Stimulated activated CD4-positive, alpha-beta T cell treated with anti-CD3 and anti-CD28 coated beads, Interleukin-4, amount 100 ng/mL, for 4 hours (primary cell): ENCODE results near the gene TRIM69.
A peak's percentile ranks its signal among the peaks of the same experiment; 100 is the strongest.
"Not testable (repeated sequence)": the region's sequence is repeated elsewhere in the genome, so short reads cannot be mapped to it uniquely, and the experiment has no call there.

Experiments
- DNase-seq, 2 experiments: peaks; one replicate each; pipeline ENCODE4 v3.0.0-alpha.2; 2020

TRIM69 gene

GRCh38 chr15:44716983-44717602, 19.2 kb upstream of the TRIM69 start:
- no peak for DNase-seq

- no peak for DNase-seq
These were observed 18.0 kb upstream of the TRIM69 start for GRCh38 chr15:44718180-44718926.

DNA sequence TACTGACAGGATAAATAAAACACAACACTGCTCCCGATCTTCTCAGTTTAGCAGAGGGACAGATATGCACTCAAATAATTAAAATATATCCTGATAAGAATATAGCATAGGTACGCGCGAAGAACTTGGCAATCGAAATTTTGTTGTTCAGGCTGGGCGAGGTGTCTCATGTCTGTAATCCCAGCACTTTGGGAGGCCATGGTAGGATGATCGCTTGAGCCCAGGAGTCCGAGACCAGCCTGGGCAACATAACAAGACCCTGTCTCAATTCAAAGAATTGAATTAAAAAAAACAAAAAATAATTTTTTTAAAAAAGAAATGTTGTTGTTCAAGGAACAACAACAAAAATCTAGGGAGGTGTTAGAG, 17.4 kb upstream of the TRIM69 start:
- DNase-seq = no peak

GRCh38 chr15:44719293-44719999, 16.9 kb upstream of the TRIM69 start:
- peak; percentile 51 to 56 for DNase-seq

DNA sequence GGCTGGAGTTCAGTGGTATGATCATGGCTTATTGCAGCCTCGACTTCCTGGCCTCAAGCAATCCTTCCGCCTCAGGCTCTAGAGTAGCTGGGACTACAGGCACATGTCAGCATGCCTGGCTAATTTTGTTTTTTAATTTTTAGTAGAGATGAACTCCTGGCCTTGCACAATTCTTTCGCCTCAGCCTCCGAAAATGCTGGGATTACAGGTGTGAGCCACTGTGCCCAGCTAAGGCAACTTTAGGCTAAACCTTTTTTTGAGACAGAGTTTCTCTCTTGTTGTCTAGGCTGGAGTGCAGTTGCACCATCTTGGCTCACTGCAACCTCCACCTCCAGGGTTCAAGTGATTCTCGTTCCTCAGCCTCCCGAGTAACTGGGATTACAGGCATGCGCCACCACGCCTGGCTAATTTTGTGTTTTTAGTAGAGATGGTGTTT, 16.3 kb upstream of the TRIM69 start:
- not testable (repeated sequence) for DNase-seq

DNA sequence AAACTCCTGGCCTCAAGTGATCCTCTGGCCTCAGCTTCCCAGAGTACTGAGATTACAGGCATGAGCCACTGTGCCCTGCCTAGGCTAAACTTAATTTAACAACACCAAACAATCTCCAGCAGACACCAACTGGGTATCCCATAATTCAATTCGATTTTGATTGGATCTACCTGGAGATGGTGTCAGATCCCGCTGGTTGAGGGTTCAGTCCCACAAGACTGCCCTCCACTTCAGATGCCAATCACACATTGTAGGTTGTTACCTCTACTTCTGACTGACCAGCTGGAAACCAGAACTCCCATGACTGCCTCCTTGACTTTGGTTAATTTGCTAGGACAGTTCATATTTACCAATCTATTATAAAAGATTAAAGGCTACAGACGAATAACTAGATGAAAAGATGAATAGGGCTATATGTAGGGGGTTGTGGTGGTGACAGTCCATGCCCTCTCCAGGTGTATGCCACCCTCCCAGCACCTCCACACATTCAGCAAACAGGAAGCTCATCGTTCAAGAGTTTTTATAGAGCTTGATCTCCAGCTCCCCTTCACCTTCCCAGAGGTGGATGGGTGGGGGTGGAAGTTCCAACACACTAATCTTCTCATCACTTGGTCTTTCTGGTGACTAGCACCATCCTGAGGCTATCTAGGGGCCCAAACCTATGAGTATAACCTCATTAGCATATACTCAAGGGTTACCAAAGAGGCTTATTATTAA, 15.7 kb upstream of the TRIM69 start:
- DNase-seq = no peak

GRCh38 chr15:44722011-44722410, 14.3 kb upstream of the TRIM69 start:
- DNase-seq = no peak

GRCh38 chr15:44726136-44726535, 10.2 kb upstream of the TRIM69 start:
- no peak for DNase-seq

- DNase-seq = peak in 1 of 2 experiments; percentile 77
These were observed 9.5 kb upstream of the TRIM69 start for GRCh38 chr15:44726568-44727484.

DNA sequence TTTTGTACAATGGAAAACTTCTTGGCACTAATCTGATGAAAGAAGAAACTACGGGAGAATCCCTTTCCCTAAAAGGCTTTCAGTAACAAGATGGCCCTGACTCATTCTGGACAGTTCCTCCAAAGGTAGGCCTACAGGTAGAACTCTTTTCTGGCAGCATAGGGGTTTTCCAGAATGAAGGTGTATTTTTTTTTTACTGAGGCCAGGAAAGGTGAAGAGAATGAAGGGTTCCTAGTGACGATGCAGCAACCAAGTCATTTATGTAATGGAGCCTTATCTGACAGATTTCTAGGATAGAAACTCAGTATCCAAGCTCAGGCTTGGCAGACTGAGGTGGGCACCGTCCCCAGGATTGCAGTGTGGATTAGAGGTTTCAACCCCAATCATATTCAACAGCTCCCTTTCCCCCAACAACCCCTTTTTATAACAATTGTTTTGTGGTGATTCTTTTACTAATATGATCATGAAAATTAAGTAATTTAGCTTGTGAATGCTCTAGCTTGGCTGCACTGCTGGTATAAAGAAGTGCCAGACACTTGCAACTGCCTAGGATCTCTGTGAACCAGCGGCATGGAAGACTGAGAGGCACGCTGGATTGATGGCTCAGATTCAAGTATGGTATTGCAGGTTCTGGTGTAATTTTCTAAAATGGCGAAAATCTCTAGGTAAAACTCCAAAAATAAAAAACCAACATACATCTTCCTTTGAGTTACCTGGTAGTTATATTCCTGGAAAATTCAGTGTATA, 8.7 kb upstream of the TRIM69 start:
- DNase-seq = no peak

DNA sequence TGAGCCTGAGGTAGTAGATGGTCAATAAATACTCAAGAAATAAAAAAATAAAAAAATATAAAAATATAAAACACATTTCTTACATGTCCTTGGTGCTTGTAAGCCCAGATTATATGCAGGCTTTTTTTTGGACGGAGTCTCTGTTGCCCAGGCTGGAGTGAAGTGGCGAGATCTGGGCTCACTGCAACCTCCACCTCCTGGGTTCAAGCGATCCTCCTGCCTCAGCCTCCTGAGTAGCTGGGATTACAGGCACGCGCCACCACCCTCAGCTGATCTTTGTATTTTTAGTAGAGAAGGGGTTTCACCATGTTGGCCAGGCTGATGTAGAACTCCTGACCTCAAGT, 8.1 kb upstream of the TRIM69 start:
- DNase-seq = not testable (repeated sequence)

DNA sequence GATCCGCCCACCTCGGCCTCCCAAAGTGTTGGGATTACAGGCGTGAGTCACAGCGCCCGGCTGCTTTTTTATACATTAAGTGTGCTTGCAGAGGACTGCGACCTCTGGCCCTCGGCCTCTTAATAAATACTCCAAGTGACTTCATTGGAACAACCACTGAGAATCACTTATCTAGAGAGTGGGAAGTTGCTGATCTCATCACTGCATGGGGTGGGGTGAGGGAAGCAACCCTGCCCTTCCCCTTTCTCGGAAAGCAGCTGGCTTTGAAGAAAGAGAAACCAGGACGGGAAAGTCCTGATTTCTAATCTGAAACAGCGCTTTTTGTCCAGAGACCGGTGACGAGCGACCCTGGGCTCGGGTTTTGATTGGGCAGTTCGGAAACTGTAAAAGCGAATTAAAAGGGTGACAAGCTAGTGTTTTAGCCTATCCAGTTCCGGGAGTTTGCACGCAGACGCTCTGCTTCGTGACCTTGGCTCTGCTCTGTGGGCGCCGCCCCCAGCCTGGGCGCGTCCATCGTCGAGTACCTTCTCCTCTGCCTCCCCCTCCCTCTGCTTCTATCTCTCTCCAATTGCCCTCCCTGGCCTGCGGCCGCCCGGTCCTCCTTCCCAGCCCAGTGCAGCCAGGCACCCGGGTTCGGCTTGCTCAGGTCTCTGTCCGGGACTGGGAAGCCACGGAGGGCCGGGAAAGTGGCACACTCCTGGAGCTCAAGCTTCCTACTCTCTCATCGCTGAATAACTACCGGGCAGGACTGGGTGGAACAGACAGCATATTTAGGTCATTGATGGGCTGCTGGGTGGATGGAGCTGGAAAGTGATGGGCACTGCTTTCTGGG, 7.5 kb upstream of the TRIM69 start:
- DNase-seq = peak; percentile 85 to 98

- DNase-seq = peak; percentile 34 to 44
These were observed 6.8 kb upstream of the TRIM69 start for GRCh38 chr15:44729408-44730127.

DNA sequence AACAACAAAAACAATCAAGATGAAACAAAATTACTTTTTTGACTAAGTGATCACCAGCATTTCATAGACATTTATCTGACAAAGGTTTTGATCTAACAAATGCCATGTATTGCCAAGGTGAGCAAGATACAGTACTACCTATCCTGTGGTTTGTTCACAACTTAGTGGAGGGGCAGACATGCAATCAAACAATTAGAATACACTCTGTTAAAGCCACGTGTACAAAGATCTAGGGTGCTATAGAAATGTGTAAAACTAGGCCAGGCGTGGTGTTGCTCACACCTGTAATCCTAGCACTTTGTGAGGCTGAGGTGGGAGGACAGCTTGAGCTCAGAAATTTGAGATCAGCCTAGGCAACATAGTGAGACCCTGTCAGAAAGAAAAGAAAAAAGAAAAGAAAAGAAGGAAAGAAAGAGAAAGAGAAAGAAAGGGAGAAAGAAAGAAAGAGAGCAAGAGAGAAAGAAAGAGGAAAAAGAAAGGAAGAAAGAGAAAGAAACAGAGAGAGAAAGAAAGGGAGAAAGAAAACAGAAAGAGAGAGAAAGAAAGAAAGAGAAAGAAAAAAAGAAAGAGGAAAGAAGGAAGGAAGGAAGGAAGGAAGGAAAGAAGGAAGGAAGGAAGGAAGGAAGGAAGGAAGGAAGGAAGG, 1.4 kb upstream of the TRIM69 start:
- DNase-seq = no peak

DNA sequence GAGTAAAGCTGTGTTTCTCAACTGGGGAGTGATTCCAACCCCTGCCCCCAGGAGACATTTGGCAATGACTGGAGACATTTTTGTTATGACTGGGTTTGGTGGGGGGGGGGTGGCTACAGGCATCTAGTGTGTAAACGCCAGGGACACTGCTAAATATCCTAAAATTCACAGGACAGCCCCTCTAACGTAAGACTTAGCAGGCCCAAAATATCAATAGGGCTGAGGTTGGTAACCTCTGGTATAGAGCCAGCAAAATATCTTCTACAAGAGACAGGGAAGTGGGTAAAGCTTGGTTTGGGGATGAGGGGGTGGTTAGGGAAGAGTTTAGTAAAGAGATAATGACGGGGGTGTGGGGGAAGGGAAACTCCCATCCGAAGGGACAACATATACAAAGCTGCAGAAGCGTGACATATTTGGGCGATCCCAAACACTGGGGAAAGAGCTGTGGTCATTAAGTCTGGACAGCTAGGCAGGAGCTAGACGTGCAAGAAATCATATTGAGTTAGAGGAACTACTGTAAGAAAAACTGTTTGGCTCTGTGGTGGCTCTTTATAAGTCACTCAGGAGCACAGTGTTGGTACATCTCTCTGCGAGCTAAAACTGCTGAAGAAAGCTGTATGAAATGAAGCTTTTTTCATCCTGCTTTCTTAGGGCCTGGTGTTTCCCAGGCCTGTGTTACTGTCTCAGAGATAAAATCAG, 697 bp upstream of the TRIM69 start:
- no peak for DNase-seq

- no peak for DNase-seq
These were observed 2.1 kb downstream of the TRIM69 start for GRCh38 chr15:44738340-44738984.

DNA sequence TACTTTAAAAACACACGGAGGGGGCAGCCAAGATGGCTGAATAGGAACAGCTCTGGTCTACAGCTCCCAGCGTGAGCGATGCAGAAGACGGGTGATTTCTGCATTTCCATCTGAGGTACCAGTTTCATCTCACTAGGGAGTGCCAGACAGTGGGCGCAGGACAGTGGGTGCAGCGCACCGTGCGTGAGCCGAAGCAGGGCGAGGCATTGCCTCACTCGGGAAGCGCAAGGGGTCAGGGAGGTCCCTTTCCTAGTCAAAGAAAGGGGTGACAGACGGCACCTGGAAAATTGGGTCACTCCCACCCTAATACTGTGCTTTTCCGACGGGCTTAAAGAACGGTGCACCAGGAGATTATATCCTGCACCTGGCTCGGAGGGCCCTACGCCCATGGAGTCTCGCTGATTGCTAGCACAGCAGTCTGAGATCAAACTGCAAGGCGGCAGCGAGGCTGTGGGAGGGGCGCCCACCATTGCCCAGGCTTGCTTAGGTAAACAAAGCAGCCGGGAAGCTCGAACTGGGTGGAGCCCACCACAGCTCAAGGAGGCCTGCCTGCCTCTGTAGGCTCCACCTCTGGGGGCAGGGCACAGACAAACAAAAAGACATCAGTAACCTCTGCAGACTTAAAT, 3.0 kb downstream of the TRIM69 start:
- not testable (repeated sequence) for DNase-seq

- not testable (repeated sequence) for DNase-seq
These were observed 7.1 kb downstream of the TRIM69 start for GRCh38 chr15:44743454-44743853.
